IMR-90 (cell line): Measurements from ENCODE around the gene TULP4. TPM values are rescaled to one million over a fixed set of nuclear protein-coding genes. Genes with fewer than 3 reads are reported as not detected.
"Not testable (repeated sequence)": the region's sequence is repeated elsewhere in the genome, so short reads cannot be mapped to it uniquely, and the experiment has no call there.

ENCODE experiments used
- ATAC-seq: fragments of 200-7000 bp; cut with Tn5 transposase; 2 replicates; pipeline ENCODE4 v1.9.1; 2020; ENCODE audit warnings: low read depth, mild to moderate bottlenecking, moderate library complexity
- BruUV-seq: library from RNA; stranded (reverse); fragments of 400-500 nt; replicated peaks from 2 replicates; lab custom pipeline; 2021; lab: Mats Ljungman, UMichigan
- CTCF ChIA-PET: fragments of 300-600 bp; formaldehyde crosslinking; extraction: SDS; loops from one replicate; lab custom pipeline; 2021; ENCODE audit warnings: antibody characterized with exemption; lab: Yijun Ruan, JAX
- POLR2A ChIA-PET: fragments of 300-600 bp; sonication (Branson Sonifier 250); formaldehyde crosslinking; loops from one replicate; lab custom pipeline; 2022; ENCODE audit warnings: antibody characterized with exemption; ENCODE audit not compliant: unreplicated experiment; lab: Charles Lee
- DNase-seq: peaks from one replicate; pipeline ENCODE4 v3.0.0; 2013
- H2AFZ ChIP-seq: replicated peaks from 2 replicates; pipeline ENCODE3; 2013; ENCODE audit warnings: low read length, mild to moderate bottlenecking; ENCODE audit not compliant: poor library complexity
- H2AK5ac ChIP-seq: 2 replicates; pipeline ENCODE4 v1.6.1; 2013; ENCODE audit warnings: low read depth, low read length, inconsistent platforms
- H2AK9ac ChIP-seq: replicated peaks from 2 replicates; pipeline ENCODE3; 2013; ENCODE audit warnings: mild to moderate bottlenecking, low read depth, low read length, moderate library complexity; ENCODE audit not compliant: poor library complexity
- H2BK120ac ChIP-seq: 2 replicates; pipeline ENCODE4 v1.6.1; 2013; ENCODE audit warnings: low read depth, low read length, inconsistent platforms
- H2BK15ac ChIP-seq: 3 replicates; pipeline ENCODE4 v1.6.1; 2013; ENCODE audit warnings: low read depth, low read length, inconsistent platforms
- H2BK20ac ChIP-seq: 2 replicates; pipeline ENCODE4 v1.6.1; 2013; ENCODE audit warnings: low read depth, mild to moderate bottlenecking, inconsistent platforms, low read length, moderate library complexity
- H2BK5ac ChIP-seq: 2 replicates; pipeline ENCODE4 v1.6.1; 2013; ENCODE audit warnings: mild to moderate bottlenecking, low read depth, low read length, inconsistent platforms; ENCODE audit not compliant: poor library complexity, severe bottlenecking
- H3K14ac ChIP-seq: replicated peaks from 2 replicates; pipeline ENCODE4 v1.6.1; 2013; ENCODE audit warnings: low read depth, low read length, inconsistent platforms
- H3K18ac ChIP-seq: 2 replicates; pipeline ENCODE4 v1.6.1; 2013; ENCODE audit warnings: low read depth, low read length, control low read depth
- H3K23ac ChIP-seq: 2 replicates; pipeline ENCODE4 v1.6.1; 2013; ENCODE audit warnings: low read depth, low read length, inconsistent platforms
- H3K27ac ChIP-seq: 2 replicates; pipeline ENCODE4 v1.5.1; 2013; ENCODE audit warnings: mild to moderate bottlenecking, control low read depth, low read length; ENCODE audit not compliant: insufficient read depth
- H3K27me3 ChIP-seq: 2 replicates; pipeline ENCODE4 v1.6.1; 2013; ENCODE audit warnings: low read length; ENCODE audit not compliant: control insufficient read depth, insufficient read depth
- H3K36me3 ChIP-seq: 2 replicates; pipeline ENCODE4 v1.6.1; 2013; ENCODE audit warnings: low read length, mixed read lengths; ENCODE audit not compliant: control insufficient read depth, insufficient read depth
- H3K4ac ChIP-seq: 2 replicates; pipeline ENCODE4 v1.6.1; 2013; ENCODE audit warnings: low read depth, low read length, inconsistent platforms
- H3K4me1 ChIP-seq: 2 replicates; pipeline ENCODE4 v1.6.1; 2013; ENCODE audit warnings: low read length, mixed read lengths; ENCODE audit not compliant: control insufficient read depth, insufficient read depth
- H3K4me2 ChIP-seq: 2 replicates; pipeline ENCODE4 v1.6.1; 2013; ENCODE audit warnings: low read depth, mild to moderate bottlenecking, control low read depth, low read length, moderate library complexity
- H3K4me3 ChIP-seq: 2 replicates; pipeline ENCODE4 v1.5.1; 2013; ENCODE audit warnings: low read depth, mild to moderate bottlenecking, control low read depth, low read length, moderate library complexity; ENCODE audit not compliant: insufficient read depth
- H3K56ac ChIP-seq: 2 replicates; pipeline ENCODE4 v1.6.1; 2013; ENCODE audit warnings: low read length, inconsistent platforms; ENCODE audit not compliant: insufficient read depth; ENCODE audit errors: extremely low read depth
- H3K79me1 ChIP-seq, 2 experiments: 2 replicates each; pipeline ENCODE4 v1.6.1; 2013; ENCODE audit warnings: low read length in 2 of 2, inconsistent platforms in 1 of 2, low read depth in 1 of 2
- H3K9ac ChIP-seq: 2 replicates; pipeline ENCODE4 v1.6.1; 2013; ENCODE audit warnings: low read depth, low read length, control low read depth
- H3K9me1 ChIP-seq: 2 replicates; pipeline ENCODE4 v1.6.1; 2013; ENCODE audit warnings: low read length, inconsistent platforms; ENCODE audit not compliant: insufficient read depth
- H3K9me3 ChIP-seq: 2 replicates; pipeline ENCODE4 v1.6.1; 2013; ENCODE audit warnings: low read length; ENCODE audit not compliant: control insufficient read depth, insufficient read depth
- H4K20me1 ChIP-seq: 2 replicates; pipeline ENCODE4 v1.6.1; 2013; ENCODE audit warnings: low read length, inconsistent platforms; ENCODE audit not compliant: insufficient read depth
- H4K5ac ChIP-seq: 2 replicates; pipeline ENCODE4 v1.6.1; 2013; ENCODE audit warnings: mild to moderate bottlenecking, low read depth, low read length, control low read depth
- H4K8ac ChIP-seq, 2 experiments: 2 replicates each; pipeline ENCODE4 v1.6.1; 2013; ENCODE audit warnings: low read depth in 2 of 2, low read length in 2 of 2, control low read depth in 1 of 2, inconsistent platforms in 1 of 2
- H4K91ac ChIP-seq: 2 replicates; pipeline ENCODE4 v1.6.1; 2013; ENCODE audit warnings: low read depth, low read length, inconsistent platforms; ENCODE audit not compliant: insufficient read depth
- whole genome bisulfite sequencing, 2 experiments: methylation state at CpG; one replicate each; pipeline versions ENCODE4 v1.1.5 to v1.1.7; 2013; ENCODE audit warnings: missing lambda C conversion rate in 2 of 2; ENCODE audit not compliant: insufficient read length in 1 of 2; ENCODE audit errors: extremely low coverage in 2 of 2; 5-methylcytosine and 5-hydroxymethylcytosine counted together
- dilution Hi-C: fragments of 300-500 bp; cut with HindIII; formaldehyde crosslinking; loops from one replicate; pipeline ENCODE4 v1.14.3; 2018; ENCODE audit warnings: low sequenced_read_pairs; ENCODE audit not compliant: unreplicated experiment
- in situ Hi-C: fragments of 300-500 bp; cut with MboI; formaldehyde crosslinking; loops from 3 replicates; pipeline ENCODE4 v1.14.3; 2019; ENCODE audit warnings: low sequenced_read_pairs, inconsistent platforms, mixed read lengths
- intact Hi-C: fragments of 100-400 bp; cut with micrococcal nuclease; formaldehyde crosslinking; loops from 2 replicates; pipeline ENCODE4 v1.10.0; 2022
- polyA plus RNA-seq, 3 experiments: library from polyadenylated mRNA; depleted of rRNA; stranded (reverse); fragments of >200 nt; gene quantifications; 2 replicates each; pipeline ENCODE4 v1.2.3, GENCODE V29; 2012; ENCODE audit warnings: low replicate concordance in 1 of 3
- total RNA-seq: library from RNA; depleted of rRNA; stranded (reverse); fragments of >200 nt; gene quantifications from 2 replicates; pipeline ENCODE4 v1.2.3, GENCODE V29; 2012

Gene TULP4
- total and polyA plus RNA-seq, 2 of the 4 experiments (the other 2 are of a cell fraction), result 8.1 to 30.6 TPM

GRCh38 chr6:158527858-158528257 is 215.6 kb downstream of the TULP4 start:
- H4K91ac ChIP-seq, H3K9me3 ChIP-seq, H2BK15ac ChIP-seq, H3K4me1 ChIP-seq, CTCF ChIA-PET, H2AK5ac ChIP-seq, H3K79me1 ChIP-seq, H2BK20ac ChIP-seq, dilution Hi-C loops, H3K4ac ChIP-seq, H4K20me1 ChIP-seq, H2AFZ ChIP-seq, H2BK120ac ChIP-seq, H2AK9ac ChIP-seq, BruUV-seq, H4K5ac ChIP-seq, POLR2A ChIA-PET, H3K56ac ChIP-seq, intact Hi-C loops, in situ Hi-C loops, DNase-seq, ATAC-seq, H3K18ac ChIP-seq, H3K4me3 ChIP-seq, H3K4me2 ChIP-seq, H3K27ac ChIP-seq, H4K8ac ChIP-seq, H3K9me1 ChIP-seq, H3K36me3 ChIP-seq, H3K23ac ChIP-seq, H3K14ac ChIP-seq, H3K9ac ChIP-seq, H2BK5ac ChIP-seq: not testable (repeated sequence)
- peaks cover 17% of the 10 kb centered on the region for H3K27me3 ChIP-seq
- WGBS, 2 experiments, result no CpG with 5 or more reads among the region's 1 CpG
